ENCODE results near the gene EFTUD2.

EFTUD2 gene

DNA sequence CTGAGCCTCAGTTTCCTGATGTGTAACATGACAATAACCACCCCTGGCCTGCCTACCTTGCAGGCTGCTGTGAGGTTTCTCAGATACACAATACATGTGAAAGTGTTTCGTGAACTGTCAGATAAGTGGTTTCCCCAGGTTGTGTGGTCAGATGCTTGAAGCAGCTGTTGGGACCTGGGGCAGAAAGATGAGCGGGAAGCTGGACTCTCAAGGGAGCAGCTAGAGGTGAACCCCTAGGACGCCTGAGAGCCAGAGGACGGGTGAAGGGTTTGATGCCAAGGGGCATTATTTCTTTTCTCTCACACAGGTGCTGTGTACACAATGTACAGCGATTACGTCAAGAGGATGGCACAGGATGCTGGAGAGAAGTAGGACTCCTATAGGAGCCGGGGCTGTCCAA, 49.2 kb downstream of the EFTUD2 start:
- FAIRE-seq (no peak), DNase-seq (ENCODE audit: insufficient read length) (no peak)
- no peak for TF ChIP-seq POLR2AphosphoS5 (IDR thresholded peaks at IDR 0.05; ENCODE audit: low read depth, low read length)
- no peak for TF ChIP-seq TAF1 (IDR thresholded peaks at IDR 0.05; ENCODE audit: borderline replicate concordance, low read depth, low read length)
- TF ChIP-seq POLR2A (IDR thresholded peaks at IDR 0.05; ENCODE audit: low read depth, low read length), result no peak

DNA sequence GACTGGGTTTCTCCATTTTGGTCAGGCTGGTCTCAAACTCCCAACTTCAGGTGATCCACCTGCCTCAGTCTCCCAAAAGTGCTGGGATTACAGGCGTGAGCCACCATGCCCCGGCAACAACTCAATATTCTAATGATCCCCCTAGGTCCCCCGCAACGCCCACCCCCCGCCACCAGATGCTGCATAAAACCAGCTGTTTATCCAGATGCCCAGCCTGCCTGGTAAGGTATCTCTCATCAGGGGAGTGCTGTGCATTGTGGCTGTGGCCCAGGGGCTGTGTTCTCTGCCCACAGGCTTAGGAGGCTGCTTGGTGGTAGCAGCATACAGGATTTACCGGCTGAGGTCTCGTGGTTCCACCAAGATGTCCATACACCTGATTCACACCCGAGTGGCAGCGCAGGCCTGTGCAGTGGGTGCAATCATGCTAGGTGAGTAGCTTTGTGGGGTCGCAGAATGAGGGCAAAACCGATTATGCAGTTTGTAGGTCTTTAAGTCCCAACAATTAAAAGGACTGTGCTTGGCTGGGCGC, 50.2 kb downstream of the EFTUD2 start:
- DNase-seq (ENCODE audit: insufficient read length), result no peak
- no peak for FAIRE-seq

GRCh38 chr17:44848257-44848795, 50.9 kb downstream of the EFTUD2 start:
- FAIRE-seq, result no peak
- TF ChIP-seq POLR2AphosphoS5 (IDR thresholded peaks at IDR 0.05; ENCODE audit: low read depth, low read length) (no peak), POLR2A (IDR thresholded peaks at IDR 0.05; ENCODE audit: low read depth, low read length) (no peak), TAF1 (IDR thresholded peaks at IDR 0.05; ENCODE audit: borderline replicate concordance, low read depth, low read length) (no peak)
- no peak for DNase-seq (ENCODE audit: insufficient read length)

More for the DNA sequence above, 50.2 kb downstream of the EFTUD2 start:
- no peak for TF ChIP-seq POLR2AphosphoS5 (IDR thresholded peaks at IDR 0.05; ENCODE audit: low read depth, low read length)
- no peak for TF ChIP-seq POLR2A (IDR thresholded peaks at IDR 0.05; ENCODE audit: low read depth, low read length)
- TF ChIP-seq TAF1 (IDR thresholded peaks at IDR 0.05; ENCODE audit: borderline replicate concordance, low read depth, low read length), result no peak

DNA sequence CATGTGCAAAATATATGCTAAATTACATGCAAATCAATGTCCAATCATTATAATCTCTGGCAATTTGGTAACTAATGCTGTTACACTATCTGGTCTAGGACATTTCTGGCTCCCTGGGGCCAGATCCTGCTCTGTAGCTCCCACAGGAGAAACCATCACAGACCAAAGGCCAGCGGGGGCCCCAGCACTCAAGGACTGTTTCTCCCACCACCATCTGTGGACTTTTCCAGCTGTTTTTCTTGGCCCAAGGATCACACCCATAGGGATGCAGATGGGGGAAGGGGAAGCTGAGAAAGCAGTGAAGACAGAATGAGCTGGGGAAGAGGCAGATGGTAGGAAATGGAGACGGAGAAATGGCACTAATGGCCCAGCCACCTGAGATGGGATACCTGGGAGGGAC, 51.7 kb downstream of the EFTUD2 start, which contains the start of gene HIGD1B:
HIGD1B (plus strand) TSS at position 298 of the 400 bp plus-strand sequence. CDS start 270 bp downstream, outside the sequence.
- FAIRE-seq, result no peak

DNA sequence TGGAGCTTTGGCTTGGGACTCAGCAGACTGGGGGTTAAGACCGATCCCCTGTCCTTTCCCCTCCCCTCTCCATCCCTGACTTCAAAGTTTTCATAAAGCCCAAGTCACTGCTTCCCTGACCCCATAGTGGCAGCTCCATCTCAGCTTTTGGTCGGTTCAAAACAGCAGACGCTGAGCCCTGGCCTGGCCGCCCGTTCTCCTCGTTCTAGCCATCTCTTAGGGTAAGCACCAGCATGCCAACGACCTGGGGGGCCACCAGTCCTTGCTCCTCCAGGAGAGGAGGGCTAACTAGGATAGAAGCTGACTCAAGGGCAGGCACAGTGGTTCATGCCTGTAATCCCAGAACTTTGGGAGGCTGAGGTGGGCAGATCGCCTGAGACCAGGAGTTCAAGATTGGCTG, 53.0 kb downstream of the EFTUD2 start:
- FAIRE-seq (no peak), DNase-seq (ENCODE audit: insufficient read length) (no peak)
- TF ChIP-seq POLR2A (IDR thresholded peaks at IDR 0.05; ENCODE audit: low read depth, low read length), result no peak
- no peak for TF ChIP-seq TAF1 (IDR thresholded peaks at IDR 0.05; ENCODE audit: borderline replicate concordance, low read depth, low read length)
- no peak for TF ChIP-seq POLR2AphosphoS5 (IDR thresholded peaks at IDR 0.05; ENCODE audit: low read depth, low read length)

More for the DNA sequence above, 51.7 kb downstream of the EFTUD2 start, which contains the start of gene HIGD1B:
- DNase-seq (ENCODE audit: insufficient read length), result no peak
- no peak for TF ChIP-seq POLR2AphosphoS5 (IDR thresholded peaks at IDR 0.05; ENCODE audit: low read depth, low read length)
- no peak for TF ChIP-seq POLR2A (IDR thresholded peaks at IDR 0.05; ENCODE audit: low read depth, low read length)
- no peak for TF ChIP-seq TAF1 (IDR thresholded peaks at IDR 0.05; ENCODE audit: borderline replicate concordance, low read depth, low read length)

DNA sequence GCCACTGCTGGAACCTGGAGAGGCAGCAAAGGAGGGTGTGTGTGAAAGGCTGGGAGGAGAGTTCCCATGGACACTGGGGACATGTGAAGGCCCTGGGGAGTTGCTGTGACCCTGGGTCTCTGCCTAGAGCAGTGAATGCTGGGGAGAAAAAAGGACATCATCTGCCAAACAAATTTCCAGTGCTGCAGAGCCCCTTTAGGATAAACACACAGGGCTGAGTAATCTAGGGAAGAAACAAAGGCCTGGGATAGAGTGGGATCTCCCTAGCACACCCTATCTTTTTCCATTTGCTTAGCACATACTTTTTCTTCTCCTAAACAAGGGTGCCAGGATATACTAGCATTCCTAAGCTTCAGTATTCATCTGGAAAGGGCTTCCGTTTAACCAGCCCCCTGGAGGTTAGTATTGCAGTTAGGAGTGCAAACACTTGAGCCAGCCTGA, 54.8 kb downstream of the EFTUD2 start:
- DNase-seq (ENCODE audit: insufficient read length) (no peak), FAIRE-seq (no peak)
- no peak for TF ChIP-seq POLR2A (IDR thresholded peaks at IDR 0.05; ENCODE audit: low read depth, low read length)
- TF ChIP-seq POLR2AphosphoS5 (IDR thresholded peaks at IDR 0.05; ENCODE audit: low read depth, low read length), result no peak
- TF ChIP-seq TAF1 (IDR thresholded peaks at IDR 0.05; ENCODE audit: borderline replicate concordance, low read depth, low read length), result no peak

- no peak for TF ChIP-seq TAF1 (IDR thresholded peaks at IDR 0.05; ENCODE audit: borderline replicate concordance, low read depth, low read length)
- no peak for TF ChIP-seq POLR2AphosphoS5 (IDR thresholded peaks at IDR 0.05; ENCODE audit: low read depth, low read length)
- TF ChIP-seq POLR2A (IDR thresholded peaks at IDR 0.05; ENCODE audit: low read depth, low read length), result no peak
- DNase-seq (ENCODE audit: insufficient read length) (no peak), FAIRE-seq (no peak)
Measured at GRCh38 chr17:44842748-44843147, 56.5 kb downstream of the EFTUD2 start.

GRCh38 chr17:44840936-44841335, 58.3 kb downstream of the EFTUD2 start:
- TF ChIP-seq POLR2A (IDR thresholded peaks at IDR 0.05; ENCODE audit: low read depth, low read length), result no peak
- TF ChIP-seq TAF1 (IDR thresholded peaks at IDR 0.05; ENCODE audit: borderline replicate concordance, low read depth, low read length), result no peak
- no peak for TF ChIP-seq POLR2AphosphoS5 (IDR thresholded peaks at IDR 0.05; ENCODE audit: low read depth, low read length)
- FAIRE-seq (no peak), DNase-seq (ENCODE audit: insufficient read length) (no peak)

- DNase-seq (ENCODE audit: insufficient read length), result no peak
- no peak for FAIRE-seq
- TF ChIP-seq POLR2A (IDR thresholded peaks at IDR 0.05; ENCODE audit: low read depth, low read length) (no peak), TAF1 (IDR thresholded peaks at IDR 0.05; ENCODE audit: borderline replicate concordance, low read depth, low read length) (no peak), POLR2AphosphoS5 (IDR thresholded peaks at IDR 0.05; ENCODE audit: low read depth, low read length) (no peak)
Measured at GRCh38 chr17:44840274-44840673, 59.0 kb downstream of the EFTUD2 start.

DNA sequence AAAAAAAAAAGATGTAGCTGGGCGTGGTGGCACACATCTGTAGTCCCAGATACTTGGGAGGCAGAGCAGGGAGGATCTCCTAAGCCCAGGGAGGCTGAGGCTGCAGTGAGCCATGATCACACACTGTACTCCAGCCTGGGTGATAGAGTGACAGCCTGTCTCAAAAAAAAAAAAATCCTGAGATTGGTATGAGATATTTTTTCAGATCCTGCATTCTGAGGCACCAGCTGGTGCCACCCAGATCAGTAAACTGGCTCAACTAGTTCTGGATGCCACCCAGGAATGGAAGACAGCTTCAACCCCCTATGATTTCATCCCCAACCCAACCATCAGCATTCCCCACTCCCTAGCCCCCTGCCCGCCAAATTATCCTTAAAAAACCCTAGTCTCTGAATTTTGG, 62.0 kb downstream of the EFTUD2 start:
- no peak for DNase-seq (ENCODE audit: insufficient read length)
- FAIRE-seq, result no peak
- no peak for TF ChIP-seq POLR2AphosphoS5 (IDR thresholded peaks at IDR 0.05; ENCODE audit: low read depth, low read length)
- TF ChIP-seq TAF1 (IDR thresholded peaks at IDR 0.05; ENCODE audit: borderline replicate concordance, low read depth, low read length), result no peak
- TF ChIP-seq POLR2A (IDR thresholded peaks at IDR 0.05; ENCODE audit: low read depth, low read length), result no peak

DNA sequence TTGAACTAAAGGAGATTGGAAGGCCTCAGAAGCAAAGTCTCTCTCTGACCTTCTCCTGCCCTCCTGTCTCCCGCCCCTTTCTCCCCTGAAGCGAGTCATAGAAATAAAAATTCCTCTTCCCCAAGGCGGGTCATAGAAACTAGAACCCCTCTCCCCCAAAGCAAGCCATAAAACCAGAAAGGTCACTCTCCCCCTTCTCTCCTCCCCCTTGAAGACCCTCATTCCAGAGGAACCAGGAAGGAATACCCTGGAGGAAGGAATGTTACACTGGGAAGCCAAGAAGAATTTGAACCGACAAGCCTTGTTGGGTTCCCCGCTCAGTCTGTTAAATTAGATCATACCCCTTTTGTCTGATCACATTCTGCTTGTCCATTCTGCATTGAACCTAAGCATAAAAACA, 66.4 kb downstream of the EFTUD2 start:
- no peak for DNase-seq (ENCODE audit: insufficient read length)
- no peak for FAIRE-seq
- TF ChIP-seq POLR2AphosphoS5 (IDR thresholded peaks at IDR 0.05; ENCODE audit: low read depth, low read length) (no peak), TAF1 (IDR thresholded peaks at IDR 0.05; ENCODE audit: borderline replicate concordance, low read depth, low read length) (no peak), POLR2A (IDR thresholded peaks at IDR 0.05; ENCODE audit: low read depth, low read length) (no peak)

DNA sequence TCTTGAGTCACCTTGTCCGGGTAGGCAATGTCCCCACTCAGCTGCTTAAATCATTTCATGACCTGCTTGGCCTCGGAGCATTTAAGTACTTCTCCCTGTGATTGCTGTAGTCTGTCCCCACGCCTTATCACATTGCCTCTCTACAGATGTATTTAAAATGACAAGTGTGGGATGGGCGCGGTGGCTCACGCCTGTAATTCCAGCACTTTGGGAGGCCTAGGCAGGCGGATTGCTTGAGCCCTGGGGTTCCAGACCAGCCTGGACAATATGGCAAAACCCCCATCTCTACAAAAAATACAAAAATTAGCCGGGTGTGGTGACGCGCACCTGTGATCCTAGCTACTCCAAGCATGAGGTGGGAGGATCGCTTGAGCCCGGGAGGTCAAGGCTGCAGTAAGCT, 67.9 kb downstream of the EFTUD2 start:
- TF ChIP-seq POLR2A (IDR thresholded peaks at IDR 0.05; ENCODE audit: low read depth, low read length) (no peak), POLR2AphosphoS5 (IDR thresholded peaks at IDR 0.05; ENCODE audit: low read depth, low read length) (no peak), TAF1 (IDR thresholded peaks at IDR 0.05; ENCODE audit: borderline replicate concordance, low read depth, low read length) (no peak)
- FAIRE-seq, result no peak
- DNase-seq (ENCODE audit: insufficient read length), result no peak
